OCI-LY7 (cell line): ENCODE data around the gene ANKUB1. TPM values are rescaled to one million over a fixed set of nuclear protein-coding genes. Genes with fewer than 3 reads are reported as not detected.

ENCODE experiments used
- BruUV-seq: library from RNA; stranded (reverse); fragments of 400-500 nt; replicated peaks from 2 replicates; lab custom pipeline; 2021; lab: Mats Ljungman, UMichigan
- CTCF ChIA-PET: fragments of 300-600 bp; sonication (Branson Sonifier 250); formaldehyde crosslinking; loops from one replicate; lab custom pipeline; 2022; ENCODE audit warnings: antibody characterized with exemption; ENCODE audit not compliant: unreplicated experiment; lab: Charles Lee
- POLR2A ChIA-PET: fragments of 300-600 bp; sonication (Branson Sonifier 250); formaldehyde crosslinking; loops from one replicate; lab custom pipeline; 2022; ENCODE audit warnings: antibody characterized with exemption; lab: Charles Lee
- DNase-seq: peaks from one replicate; pipeline ENCODE4 v3.0.0-alpha.2; 2015; ENCODE audit warnings: low spot score
- H2AFZ ChIP-seq: fragments of 200-600 bp; sonication (generic), shearing (Covaris generic); 2 replicates; pipeline ENCODE4 v1.6.1; 2014; ENCODE audit warnings: mild to moderate bottlenecking, antibody characterized with exemption, low read length, moderate library complexity
- H3K27ac ChIP-seq: fragments of 200-600 bp; sonication (generic); 2 replicates; pipeline ENCODE4 v1.5.1; 2014; ENCODE audit warnings: mixed run types, low read depth, mild to moderate bottlenecking, moderate library complexity, low read length, inconsistent platforms; ENCODE audit not compliant: poor library complexity, severe bottlenecking
- H3K36me3 ChIP-seq: fragments of 200-600 bp; sonication (generic); 2 replicates; pipeline ENCODE4 v1.6.1; 2014; ENCODE audit warnings: mild to moderate bottlenecking, antibody characterized with exemption, low read length, moderate library complexity, mixed read lengths; ENCODE audit not compliant: insufficient read depth
- H3K4me1 ChIP-seq: fragments of 200-600 bp; sonication (generic); 2 replicates; pipeline ENCODE4 v1.5.1; 2014; ENCODE audit warnings: mild to moderate bottlenecking, low read length; ENCODE audit not compliant: insufficient read depth, poor library complexity, severe bottlenecking
- H3K4me2 ChIP-seq: fragments of 200-600 bp; sonication (generic); 2 replicates; pipeline ENCODE4 v1.6.1; 2014; ENCODE audit warnings: mild to moderate bottlenecking, low read length
- H3K4me3 ChIP-seq: fragments of 200-600 bp; sonication (generic); 2 replicates; pipeline ENCODE4 v1.5.1; 2014; ENCODE audit warnings: mild to moderate bottlenecking, low read depth, low read length; ENCODE audit not compliant: poor library complexity, severe bottlenecking
- H3K79me2 ChIP-seq: fragments of 200-600 bp; sonication (generic); 2 replicates; pipeline ENCODE4 v1.6.1; 2016; ENCODE audit warnings: low read depth, mild to moderate bottlenecking, low read length, moderate library complexity, mixed read lengths; ENCODE audit not compliant: insufficient read depth
- H3K9me2 ChIP-seq: fragments of 200-600 bp; sonication (generic); 2 replicates; pipeline ENCODE4 v1.6.1; 2016; ENCODE audit warnings: mild to moderate bottlenecking, low read length, mixed read lengths; ENCODE audit not compliant: insufficient read depth
- H3K9me3 ChIP-seq: fragments of 200-600 bp; sonication (generic); 2 replicates; pipeline ENCODE4 v1.6.1; 2014; ENCODE audit warnings: mild to moderate bottlenecking, mixed run types, low read length, mixed read lengths
- H4K20me1 ChIP-seq: fragments of 200-600 bp; sonication (generic); 2 replicates; pipeline ENCODE4 v1.6.1; 2014; ENCODE audit warnings: mild to moderate bottlenecking, antibody characterized with exemption, low read length, moderate library complexity, mixed read lengths; ENCODE audit not compliant: insufficient read depth
- CTCF ChIP-seq: fragments of 200-600 bp; sonication (generic); conservative IDR thresholded peaks from 2 replicates; pipeline ENCODE4 v1.5.1; 2014; ENCODE audit warnings: mild to moderate bottlenecking, antibody characterized with exemption, low read length, moderate library complexity, mixed read lengths
- EZH2phosphoT487 ChIP-seq: fragments of 200-600 bp; sonication (generic); IDR thresholded peaks from 2 replicates; pipeline ENCODE4 v1.6.1; 2018; ENCODE audit warnings: low read depth, borderline replicate concordance, mild to moderate bottlenecking, mixed run types, antibody characterized with exemption, low read length, moderate library complexity, mixed read lengths
- intact Hi-C: fragments of 100-400 bp; cut with micrococcal nuclease; formaldehyde crosslinking; loops from one replicate; pipeline ENCODE4 v1.10.0; 2022; ENCODE audit not compliant: unreplicated experiment
- total RNA-seq, 2 experiments: library from RNA; depleted of rRNA in 1 of 2; stranded (reverse); fragments of >200 nt in 1 of 2; shearing (Covaris generic) in 1 of 2; gene quantifications; 2 replicates each; pipeline ENCODE4 v1.2.3, GENCODE V29; 2014 to 2022

Gene ANKUB1
- total RNA-seq, 2 experiments from 2014 or later, result not detected

GRCh38 chr3:149723781-149724180 is 68.6 kb downstream of the ANKUB1 start:
- H3K4me3 ChIP-seq, result no peak overlapping the region
- 0 out of 2 replicates have a peak, but pooled peaks cover 3% of the 10 kb centered on the region for H3K9me3 ChIP-seq
- ChIA-PET CTCF (no interaction called here), POLR2A (interaction anchor here (0.8 kb wide), 1 partner anchor 13 kb away, joined by 3 read pairs; no protein-coding TSS in a partner anchor)
- H2AFZ ChIP-seq, result no peak overlapping the region
- no peaks in the 10 kb centered on the region for H3K9me2 ChIP-seq
- no peak overlapping the region for H3K27ac ChIP-seq
- no peak overlapping the region for H3K4me2 ChIP-seq
- no peaks in the 10 kb centered on the region for H4K20me1 ChIP-seq
- no peaks in the 10 kb centered on the region for H3K79me2 ChIP-seq
- no peak for DNase-seq
- H3K36me3 ChIP-seq, result no peaks in the 10 kb centered on the region
- no TSS peak for BruUV-seq
- H3K4me1 ChIP-seq, result no peaks in the 10 kb centered on the region
- intact Hi-C loops, result no loop called here
- TF ChIP-seq CTCF (no peak), EZH2phosphoT487 (no peak)

- intact Hi-C loops, result no loop called here
- BruUV-seq, result no TSS peak
- H3K36me3 ChIP-seq, result no peaks in the 10 kb centered on the region
- no peak overlapping the region for H3K27ac ChIP-seq
- no peaks in the 10 kb centered on the region for H3K9me2 ChIP-seq
- no peak overlapping the region for H3K4me3 ChIP-seq
- H3K79me2 ChIP-seq, result no peaks in the 10 kb centered on the region
- no peaks in the 10 kb centered on the region for H4K20me1 ChIP-seq
- ChIA-PET CTCF (no interaction called here), POLR2A (no interaction called here)
- no peak for DNase-seq
- H3K9me3 ChIP-seq, result 0 out of 2 replicates have a peak, but pooled peaks cover 3% of the 10 kb centered on the region
- no peak for TF ChIP-seq CTCF
- TF ChIP-seq EZH2phosphoT487, result no peak
- no peak overlapping the region for H2AFZ ChIP-seq
- no peak overlapping the region for H3K4me2 ChIP-seq
- no peaks in the 10 kb centered on the region for H3K4me1 ChIP-seq
Measured at GRCh38 chr3:149720918-149721317, 71.4 kb downstream of the ANKUB1 start.

GRCh38 chr3:149717391-149718056 is 74.8 kb downstream of the ANKUB1 start:
- CTCF ChIA-PET, result no interaction called here
- POLR2A ChIA-PET, result interaction anchor here (1.0 kb wide), 1 partner anchor 20 kb away, joined by 3 read pairs; no protein-coding TSS in a partner anchor
- H3K4me1 ChIP-seq, result no peaks in the 10 kb centered on the region
- intact Hi-C loops, result loop anchor here (2.0 to 10.0 kb wide), 3 partner anchors 183 to 760 kb away; no protein-coding TSS in a partner anchor
- no peak overlapping the region for H3K4me2 ChIP-seq
- no peaks in the 10 kb centered on the region for H3K9me2 ChIP-seq
- no peak overlapping the region for H3K27ac ChIP-seq
- H2AFZ ChIP-seq, result no peak overlapping the region
- 0 out of 2 replicates have a peak, but pooled peaks cover 3% of the 10 kb centered on the region for H3K9me3 ChIP-seq
- no TSS peak for BruUV-seq
- H4K20me1 ChIP-seq, result no peaks in the 10 kb centered on the region
- no peak overlapping the region for H3K4me3 ChIP-seq
- DNase-seq, result peak; percentile 39
- H3K36me3 ChIP-seq, result no peaks in the 10 kb centered on the region
- TF ChIP-seq EZH2phosphoT487, result no peak
- peak; percentile 80 for TF ChIP-seq CTCF
- no peaks in the 10 kb centered on the region for H3K79me2 ChIP-seq
